NCI-H1694 treated with DMSO at 0.1 percent for 48 hours (cell line): Measurements from ENCODE around the gene TAL2.
A peak's percentile ranks its signal among the peaks of the same experiment; 100 is the strongest.
"Not testable (repeated sequence)": the region's sequence is repeated elsewhere in the genome, so short reads cannot be mapped to it uniquely, and the experiment has no call there.

Source experiments
- DNase-seq: peaks from one replicate; lab custom pipeline; 2025; lab: John Stamatoyannopoulos, UW

Gene TAL2

DNA sequence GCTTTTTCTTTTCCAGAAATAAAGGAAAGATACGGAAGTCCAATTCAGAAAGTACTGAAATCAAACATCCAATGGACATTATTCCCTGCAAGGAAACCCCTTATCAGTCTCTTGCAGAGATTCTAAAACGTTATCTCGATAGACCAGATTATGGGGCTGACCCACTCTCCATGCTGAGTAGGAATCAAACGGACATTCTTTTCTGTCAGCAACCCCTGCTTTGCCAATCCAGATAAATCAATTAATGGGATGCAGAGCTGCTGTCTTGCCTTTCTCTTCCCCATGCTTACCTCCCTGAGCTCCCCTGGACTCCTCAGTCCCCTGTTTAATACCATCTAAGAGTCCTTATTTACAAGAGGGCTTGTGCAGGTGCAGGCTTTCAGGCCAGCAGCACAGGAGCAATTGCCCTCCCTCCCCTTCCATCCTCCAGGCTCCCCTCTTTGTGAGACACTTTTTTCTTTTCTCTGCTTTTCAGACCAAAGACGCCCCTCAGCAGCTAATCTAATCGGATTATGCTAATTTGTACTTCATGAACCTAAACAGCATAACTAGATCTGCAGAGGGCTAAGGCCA lies 14.2 kb downstream of the TAL2 start:
- no peak for DNase-seq

DNA sequence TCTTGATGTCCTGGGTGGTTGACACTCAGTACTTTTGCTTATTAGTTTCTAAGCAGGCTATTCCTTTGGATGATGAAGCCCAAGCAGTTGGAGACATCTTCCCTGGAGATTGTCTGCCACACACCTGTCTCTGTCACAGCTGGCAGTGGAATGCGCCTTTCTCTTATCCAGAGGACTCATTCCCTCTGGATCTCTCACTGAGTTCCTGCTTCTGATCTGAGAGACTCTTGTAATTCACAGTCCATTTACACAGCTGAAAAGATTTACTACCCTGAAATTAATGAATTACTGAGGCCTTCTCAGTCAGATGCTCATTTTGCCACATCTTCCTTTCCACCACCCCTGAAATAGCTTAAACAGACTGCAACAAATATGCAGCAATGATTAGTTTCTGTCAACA lies 15.9 kb downstream of the TAL2 start:
- no peak for DNase-seq

DNA sequence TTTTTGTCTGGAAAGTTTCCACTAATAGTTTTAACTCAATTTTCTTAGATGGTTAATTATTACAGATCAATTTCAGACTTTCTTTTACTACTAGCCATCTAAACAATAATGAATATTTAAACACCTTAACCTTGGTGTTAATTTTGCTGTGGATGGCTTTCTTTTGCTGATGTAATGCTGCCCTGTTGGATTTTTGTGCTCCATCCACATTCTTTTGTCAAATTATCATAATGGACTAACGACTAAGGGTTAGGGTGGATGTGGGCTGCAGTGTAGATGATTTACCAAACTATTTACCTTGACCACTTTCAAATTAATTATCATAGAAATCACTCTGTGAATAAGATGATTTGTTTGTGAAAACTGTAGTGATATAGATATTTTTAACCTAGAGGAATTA lies 16.5 kb downstream of the TAL2 start:
- no peak for DNase-seq

DNA sequence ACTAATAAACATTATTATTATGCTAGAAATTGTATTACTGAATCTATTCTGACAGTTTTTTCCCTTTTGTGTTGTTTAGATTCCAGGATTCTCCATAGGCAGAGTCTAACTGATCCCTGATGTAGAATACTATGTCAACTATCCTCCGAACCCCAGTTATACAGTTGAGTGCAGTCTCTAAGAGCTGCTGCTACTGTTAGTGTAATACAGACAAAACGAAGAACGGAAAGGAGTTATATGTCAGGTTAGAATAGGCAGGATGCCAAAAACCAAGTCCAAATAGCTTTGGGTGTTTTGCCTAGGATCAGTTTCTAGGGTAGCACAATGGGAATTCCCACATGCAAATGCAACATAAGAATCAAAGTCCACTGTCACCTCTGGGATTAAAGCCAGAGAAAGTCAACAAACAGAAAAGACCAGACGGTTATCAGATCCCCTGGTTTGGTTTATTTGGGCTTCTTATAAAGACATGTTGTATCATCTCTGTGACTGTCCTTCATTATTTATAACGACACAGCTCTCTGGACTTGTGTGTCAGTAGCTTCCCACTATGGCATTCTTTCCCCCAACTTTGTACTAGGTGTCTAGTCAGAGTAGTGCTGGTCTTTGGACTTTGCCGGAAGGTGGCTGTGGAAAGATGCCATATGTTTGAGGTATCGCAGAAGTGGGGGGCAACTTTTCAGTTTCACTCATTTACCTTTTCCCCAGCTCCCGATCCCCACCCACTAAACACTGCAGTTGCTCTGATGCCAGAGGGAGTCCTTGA lies 17.2 kb downstream of the TAL2 start:
- no peak for DNase-seq

DNA sequence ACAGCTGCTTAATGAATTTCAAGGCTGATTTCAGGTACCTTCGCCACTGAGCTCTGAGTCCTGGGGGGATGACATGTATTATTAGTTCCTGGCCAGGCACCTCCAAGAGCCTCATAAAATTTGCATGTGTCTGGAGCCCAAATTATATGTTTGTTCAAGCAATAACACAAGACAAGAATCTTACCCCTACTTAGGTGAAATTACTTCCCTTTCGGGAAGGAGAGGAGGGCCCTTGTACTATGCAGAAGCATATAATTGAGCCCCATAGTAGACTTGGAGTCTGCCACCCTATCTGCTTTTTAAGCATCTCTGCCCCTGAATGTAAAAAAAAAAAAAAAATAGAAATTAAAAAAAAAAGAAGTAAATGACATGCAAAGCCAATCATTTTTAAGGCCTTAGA lies 19.1 kb downstream of the TAL2 start:
- no peak for DNase-seq

DNA sequence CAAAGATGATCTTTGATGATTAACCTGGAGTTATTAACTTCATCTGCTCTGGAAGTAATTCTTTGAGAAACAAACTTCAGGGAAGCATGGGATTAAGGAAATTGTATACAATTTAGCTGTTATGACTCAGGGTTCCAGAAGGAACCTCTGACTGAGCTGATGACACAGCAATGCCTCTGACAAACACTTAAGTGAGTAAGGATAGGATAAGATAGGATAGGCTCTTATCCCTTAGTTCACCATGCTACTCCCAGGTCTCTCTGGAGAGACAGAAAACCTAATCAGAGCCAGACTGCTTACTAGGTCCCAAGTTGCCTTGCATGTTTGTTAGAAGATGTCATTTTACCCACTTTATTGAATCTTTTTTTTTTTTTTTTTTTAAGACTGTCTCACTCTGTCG lies 19.5 kb downstream of the TAL2 start:
- DNase-seq: no peak

DNA sequence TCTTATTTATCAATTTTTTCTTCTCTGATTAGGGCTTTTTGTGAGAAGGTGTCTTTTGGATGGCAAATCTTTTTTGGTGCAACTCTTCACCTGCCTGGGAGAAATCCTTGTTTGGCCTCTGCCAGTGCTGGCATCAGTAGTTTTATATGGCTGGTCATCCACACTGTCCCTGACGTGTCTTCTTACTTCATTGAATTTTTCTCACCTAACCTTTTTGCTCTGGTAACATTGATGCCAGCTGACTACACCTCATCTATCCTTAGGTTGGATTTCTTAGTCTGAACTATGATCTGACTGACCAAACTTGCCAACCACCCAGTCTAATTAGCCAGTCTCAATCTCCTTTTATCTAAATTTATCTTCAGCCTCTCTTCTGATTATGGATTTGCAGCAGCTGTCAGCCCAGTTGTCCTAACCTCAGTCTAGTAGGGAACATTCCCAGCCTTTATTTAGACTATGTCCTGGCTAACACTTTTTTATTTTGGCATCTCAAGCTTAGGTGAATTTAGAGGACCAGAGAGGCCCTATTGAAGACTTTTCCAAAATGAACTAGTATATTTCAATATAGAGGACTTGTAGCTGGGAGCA lies 21.5 kb downstream of the TAL2 start:
- DNase-seq: no peak

DNA sequence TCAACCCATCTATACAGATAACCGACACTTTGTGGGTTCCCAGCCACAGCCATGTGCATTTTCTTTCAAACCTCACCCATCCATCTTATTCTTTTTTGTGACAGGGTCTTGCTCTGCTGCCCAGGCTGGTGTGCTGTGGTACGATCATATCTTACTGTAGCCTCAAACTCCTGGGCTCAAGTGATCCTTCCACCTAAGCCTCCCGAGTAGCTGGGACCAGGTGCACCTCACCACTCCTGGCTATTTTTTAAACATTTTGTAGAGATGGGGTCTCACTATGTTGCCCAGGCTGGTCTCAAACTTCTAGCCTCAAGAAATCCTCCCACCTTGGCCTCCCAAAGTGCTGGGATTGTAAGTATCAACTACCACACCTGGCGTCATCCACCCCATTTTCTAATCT lies 24.7 kb downstream of the TAL2 start:
- no peak for DNase-seq

DNA sequence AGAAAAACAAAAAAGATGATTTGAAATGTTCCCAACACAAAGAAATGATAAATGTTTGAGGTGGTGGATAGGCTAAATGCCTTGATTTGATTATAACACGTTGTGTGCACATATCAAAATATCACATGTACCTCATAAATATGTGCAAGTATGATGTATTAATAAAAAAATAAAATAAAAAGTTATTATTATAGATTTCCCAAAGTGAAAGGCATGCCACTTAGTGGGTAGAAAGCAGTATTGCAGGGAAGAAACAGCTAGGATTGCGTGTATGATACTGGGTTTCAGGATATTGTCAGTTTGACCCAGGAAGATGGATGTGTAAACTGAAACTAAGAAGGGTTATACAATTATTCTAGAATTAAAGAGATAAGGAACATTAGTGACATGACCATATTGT lies 28.5 kb downstream of the TAL2 start:
- DNase-seq: peak; percentile 3

DNA sequence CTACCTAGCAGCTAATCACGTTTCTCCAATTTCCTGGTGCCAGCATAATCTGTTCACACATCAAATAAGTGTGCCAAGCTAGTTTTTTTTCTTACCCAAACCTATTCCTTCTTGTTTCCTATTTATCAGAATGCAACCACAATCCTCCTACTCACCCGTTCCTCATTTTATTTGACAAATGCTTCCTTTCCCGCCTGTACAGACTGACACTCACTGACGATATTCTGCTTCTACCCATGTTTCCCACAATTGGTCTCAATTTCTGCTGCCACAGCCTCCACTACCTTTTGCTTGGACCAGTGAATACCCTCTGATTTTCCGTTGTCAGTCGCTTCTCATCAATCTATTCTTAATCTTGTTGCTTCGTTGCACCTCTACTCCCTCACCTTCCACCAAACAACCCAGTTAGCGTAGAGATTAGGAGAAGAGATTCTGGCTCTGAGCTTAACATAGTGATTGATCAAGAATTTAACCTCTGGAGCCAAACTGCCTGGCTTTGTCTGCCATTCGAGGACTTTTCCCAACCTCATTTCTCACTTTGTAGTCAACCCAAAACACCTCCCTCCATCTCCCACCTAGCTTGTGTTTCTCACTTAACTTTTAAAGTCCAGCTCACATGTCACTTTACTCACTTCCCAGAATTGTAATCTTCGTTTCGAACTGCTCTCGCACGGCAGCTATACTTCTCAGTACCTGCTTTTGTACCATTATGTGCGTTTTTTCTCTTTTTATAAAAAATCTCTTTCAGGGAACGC lies 31.4 kb downstream of the TAL2 start:
- DNase-seq: no peak

DNA sequence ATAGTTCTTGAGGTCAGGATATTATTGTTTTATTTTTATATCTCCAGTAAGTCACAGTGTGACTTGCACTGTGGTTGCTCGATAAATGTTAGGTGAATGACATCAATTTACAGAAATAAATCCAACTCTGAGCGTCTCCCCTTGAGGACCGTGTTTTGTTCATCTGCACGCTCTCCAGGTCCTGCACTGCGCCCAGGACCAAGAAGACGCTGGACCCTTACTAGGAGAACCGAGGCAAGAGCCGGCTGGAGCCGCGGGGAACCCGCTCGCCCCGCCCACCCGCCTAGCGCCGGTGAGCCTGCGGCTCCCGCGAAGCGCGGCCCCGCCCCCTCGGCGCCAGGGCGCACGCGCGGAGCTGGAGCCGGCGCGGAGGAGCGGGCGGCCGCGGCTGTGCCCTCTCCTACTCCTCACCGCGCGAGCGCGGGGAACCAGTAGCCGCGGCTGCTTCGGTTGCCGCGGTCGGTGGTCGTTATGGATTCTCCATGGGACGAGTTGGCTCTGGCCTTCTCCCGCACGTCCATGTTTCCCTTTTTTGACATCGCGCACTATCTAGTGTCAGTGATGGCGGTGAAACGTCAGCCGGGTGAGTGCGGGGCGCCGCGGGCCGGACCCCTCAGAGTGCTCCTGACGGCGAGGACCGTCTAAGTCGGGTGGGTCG lies 32.1 kb downstream of the TAL2 start, which contains the start of gene TMEM38B:
Gene TMEM38B (plus strand): TSS at position 352 of the 658 bp plus-strand sequence. CDS start 120 bp downstream, at position 472.
- DNase-seq: peak; percentile 38

DNA sequence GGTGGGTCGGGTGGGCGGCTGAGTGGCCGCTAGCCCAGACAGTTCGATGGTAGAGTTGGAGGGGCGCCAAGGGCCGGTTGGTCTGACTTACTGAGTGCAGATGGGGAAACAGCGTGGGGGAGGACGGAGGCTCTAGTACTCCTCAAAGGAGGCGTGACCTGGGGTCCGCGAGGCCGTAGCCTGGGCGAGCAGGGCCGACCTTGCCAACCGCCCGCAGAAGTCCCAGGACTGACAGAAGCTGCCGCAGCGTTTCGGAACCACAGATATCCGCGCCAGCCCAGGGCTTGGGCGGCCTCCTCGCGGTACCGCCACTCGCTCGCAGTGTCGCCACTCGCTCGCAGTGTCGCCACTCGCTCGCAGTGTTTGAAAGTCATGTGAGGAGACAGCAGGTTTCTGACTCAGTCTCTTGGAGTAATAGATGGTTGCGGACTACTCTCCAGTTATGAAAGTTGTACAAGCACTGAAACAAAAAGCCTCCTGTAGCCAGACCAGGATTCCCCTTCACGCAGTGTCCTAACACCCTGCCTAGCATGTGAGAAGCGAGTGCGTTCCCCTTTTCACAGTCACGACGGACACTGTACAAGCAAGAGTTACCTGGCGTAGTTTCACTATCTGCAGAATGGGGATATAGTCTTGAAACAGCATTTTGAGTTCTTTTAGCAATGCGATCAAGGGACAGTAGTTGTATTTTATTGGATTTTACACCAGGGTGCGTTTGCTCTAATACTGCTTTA lies 32.8 kb downstream of the TAL2 start:
- no peak for DNase-seq

DNA sequence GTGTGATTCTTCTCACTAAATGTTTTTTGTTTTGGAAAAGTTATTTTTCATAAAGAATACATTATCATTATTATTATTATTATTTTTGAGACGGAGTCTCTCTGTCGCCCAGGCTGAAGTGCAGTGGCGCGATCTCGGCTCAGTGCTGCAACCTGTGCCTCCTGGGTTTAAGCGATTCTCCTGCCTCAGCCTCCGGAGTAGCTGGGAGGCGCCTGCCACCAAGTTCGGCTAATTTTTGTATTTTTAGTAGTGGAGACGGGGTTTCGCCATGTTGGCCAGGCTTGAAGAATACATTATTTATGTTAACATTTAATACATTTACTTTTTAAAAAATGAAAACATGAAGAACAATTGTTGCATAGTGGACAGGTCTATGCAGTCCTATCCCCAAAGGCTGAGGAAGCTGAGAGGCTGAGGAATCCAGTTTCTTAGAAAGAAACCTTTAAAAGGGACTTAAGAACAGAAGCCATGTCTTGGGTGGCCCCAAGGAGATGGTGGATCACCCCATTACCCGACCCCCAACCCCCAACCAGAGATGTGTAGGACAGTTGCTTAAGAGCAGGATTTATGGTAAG lies 34.0 kb downstream of the TAL2 start:
- DNase-seq: no peak

DNA sequence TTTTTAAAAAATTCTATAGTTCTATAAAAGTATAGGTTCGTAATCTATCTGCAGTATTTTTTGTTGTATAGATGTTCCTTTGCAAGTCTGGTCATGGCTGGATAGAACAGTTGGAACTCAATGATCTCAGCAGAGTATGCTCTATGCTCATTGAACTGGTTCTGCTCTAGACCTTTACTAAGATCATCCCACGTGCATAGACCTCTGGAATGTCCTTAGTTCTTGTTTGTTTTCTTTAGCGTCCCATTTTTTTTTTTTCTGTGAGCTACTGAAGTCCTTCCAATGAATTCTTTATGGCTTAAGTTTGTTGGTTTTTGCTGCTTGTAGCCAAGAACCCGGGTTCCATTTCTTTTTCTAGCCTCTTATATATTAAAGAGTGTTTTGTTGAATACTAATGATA lies 35.6 kb downstream of the TAL2 start:
- no peak for DNase-seq

DNA sequence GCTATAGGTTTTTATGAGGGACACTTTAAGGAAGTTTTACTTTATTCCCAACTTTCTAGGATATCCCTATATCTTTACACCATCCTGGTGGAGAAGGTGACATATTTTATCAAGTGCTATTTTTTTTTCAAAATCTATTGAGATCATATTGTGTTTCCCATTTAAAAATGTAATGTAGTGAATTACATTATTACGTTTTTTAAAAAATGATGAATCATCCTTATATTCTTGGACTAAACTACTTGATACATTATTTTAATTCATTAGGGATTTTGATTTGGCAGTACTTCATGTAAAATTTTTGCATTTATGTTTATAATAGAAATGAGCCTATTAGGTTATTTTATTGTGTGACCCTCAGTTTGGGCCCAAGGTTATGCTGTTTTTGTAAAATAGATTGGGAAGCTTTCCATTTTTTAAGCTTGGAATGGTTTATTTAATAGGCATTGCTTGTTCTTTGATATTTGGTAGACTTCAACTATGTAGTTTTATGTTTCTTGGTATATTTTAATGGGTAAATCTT lies 36.2 kb downstream of the TAL2 start:
- DNase-seq: no peak

DNA sequence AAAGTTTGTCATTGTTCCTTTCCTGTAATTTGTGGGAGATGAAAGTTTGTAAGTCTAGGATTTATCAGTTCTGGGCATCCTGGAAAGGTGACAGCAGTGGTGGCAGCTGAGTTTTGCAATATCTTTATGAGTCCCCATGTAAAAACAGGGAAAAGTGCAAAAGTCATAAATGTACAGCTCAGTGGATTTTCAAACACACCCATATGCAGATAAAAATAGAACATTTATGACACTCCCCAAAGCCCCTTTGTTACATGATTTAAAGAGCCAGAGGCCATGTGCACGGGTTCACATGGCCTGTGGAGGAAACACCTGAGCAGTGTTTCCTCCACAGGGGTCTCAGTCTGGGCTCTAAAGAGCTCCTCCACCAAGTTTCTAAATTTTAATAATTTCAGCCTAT lies 38.4 kb downstream of the TAL2 start:
- DNase-seq: no peak

DNA sequence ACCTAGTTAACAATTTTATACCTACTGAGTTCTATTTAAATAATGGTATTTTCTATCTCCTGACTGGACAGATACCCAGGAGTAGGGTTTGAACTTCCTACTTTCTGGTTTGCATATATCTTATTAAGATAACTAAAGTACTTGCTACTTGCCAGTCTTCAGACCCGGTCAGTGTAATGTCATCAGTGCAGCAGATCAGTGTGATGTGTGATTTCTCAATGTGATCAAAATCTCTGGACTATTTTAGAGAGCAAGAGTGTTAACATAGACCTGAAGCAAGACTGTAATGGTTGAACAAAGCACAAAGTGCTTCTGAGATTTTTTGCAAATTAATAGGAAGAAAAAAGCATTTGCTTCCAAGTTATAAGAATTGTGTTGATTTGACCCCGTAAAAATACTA lies 38.9 kb downstream of the TAL2 start:
- DNase-seq: no peak

DNA sequence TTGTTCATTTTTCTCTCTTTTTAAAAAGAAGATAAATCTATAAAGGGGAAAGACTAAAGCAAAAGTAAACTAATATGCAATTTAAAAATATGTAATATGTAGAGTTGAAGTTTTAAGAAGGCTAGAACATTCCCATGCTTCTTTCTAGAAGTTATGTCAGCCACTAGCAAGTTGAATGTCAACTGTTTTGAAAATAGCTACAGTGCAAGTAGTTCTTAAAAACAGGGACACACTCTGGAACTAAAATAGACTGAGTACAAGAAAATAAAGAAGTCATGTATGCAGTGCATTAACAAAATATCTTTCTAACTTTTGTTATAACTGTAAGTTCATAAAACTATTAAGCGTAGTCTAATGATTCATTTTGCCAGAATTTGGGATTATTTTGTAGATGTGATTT lies 40.0 kb downstream of the TAL2 start:
- DNase-seq: no peak

DNA sequence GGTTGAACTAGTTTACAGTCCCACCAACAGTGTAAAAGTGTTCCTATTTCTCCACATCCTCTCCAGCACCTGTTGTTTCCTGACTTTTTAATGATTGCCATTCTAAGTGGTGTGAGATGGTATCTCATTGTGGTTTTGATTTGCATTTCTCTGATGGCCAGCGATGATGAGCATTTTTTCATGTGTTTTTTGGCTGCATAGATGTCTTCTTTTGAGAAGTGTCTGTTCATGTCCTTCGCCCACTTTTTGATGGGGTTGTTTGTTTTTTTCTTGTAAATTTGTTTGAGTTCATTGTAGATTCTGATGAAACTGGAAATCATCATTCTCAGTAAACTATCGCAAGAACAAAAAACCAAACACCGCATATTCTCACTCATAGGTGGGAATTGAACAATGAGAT lies 41.4 kb downstream of the TAL2 start:
- DNase-seq: not testable (repeated sequence)

DNA sequence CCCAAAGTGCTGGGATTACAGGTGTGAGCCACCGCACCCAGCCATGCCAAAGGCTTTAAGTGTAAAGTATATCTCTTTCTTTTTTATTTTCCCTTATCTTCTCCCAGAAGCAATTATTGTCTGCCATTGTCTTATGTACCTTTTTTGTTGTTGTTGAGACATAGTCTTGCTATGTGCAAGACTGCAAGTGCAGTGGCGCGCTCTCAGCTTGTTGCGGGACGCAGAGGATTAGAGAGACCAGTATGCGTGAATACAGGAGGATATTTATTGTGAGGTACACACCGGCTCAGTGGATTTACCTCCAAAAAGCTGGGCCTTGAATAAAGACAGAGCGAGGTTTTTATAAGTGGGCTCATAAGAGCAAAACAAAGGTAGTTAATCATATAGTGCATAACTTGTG lies 43.9 kb downstream of the TAL2 start:
- no peak for DNase-seq

DNA sequence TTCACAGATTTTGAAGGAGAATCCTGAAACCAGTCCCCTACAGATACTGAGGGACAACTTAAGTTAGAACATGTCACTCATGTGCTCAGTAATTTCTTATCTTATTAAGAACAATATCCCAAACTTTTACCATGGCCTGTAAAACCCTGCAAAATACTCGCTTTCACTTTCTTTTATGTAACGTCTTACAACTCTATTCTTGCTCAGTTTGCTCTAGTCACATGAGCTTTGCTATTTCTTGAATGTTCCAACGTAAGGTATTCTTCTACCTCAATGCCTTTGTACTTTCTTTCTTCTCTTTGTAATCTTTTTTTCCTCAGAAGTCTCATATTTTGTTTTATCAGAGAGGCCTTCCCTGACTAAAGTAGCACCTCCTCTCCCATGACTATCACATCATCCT lies 46.1 kb downstream of the TAL2 start:
- no peak for DNase-seq
